NK-92 treated with Interleukin-12 subunit alpha and Interleukin-12 subunit beta, amount 100 ng/mL, for 24 hours (cell line): ENCODE results near the gene SSX2.
"Not testable (repeated sequence)": the region's sequence is repeated elsewhere in the genome, so short reads cannot be mapped to it uniquely, and the experiment has no call there.

ENCODE experiments used
- DNase-seq: peaks from one replicate; lab custom pipeline; 2025; lab: John Stamatoyannopoulos, UW

SSX2 gene

GRCh38 chrX:52707078-52707477 lies at the start of gene SSX2:
SSX2 (minus strand) TSS chrX:52707178; CDS start chrX:52705749, 1,429 bp downstream.
- DNase-seq, result not testable (repeated sequence)

DNA sequence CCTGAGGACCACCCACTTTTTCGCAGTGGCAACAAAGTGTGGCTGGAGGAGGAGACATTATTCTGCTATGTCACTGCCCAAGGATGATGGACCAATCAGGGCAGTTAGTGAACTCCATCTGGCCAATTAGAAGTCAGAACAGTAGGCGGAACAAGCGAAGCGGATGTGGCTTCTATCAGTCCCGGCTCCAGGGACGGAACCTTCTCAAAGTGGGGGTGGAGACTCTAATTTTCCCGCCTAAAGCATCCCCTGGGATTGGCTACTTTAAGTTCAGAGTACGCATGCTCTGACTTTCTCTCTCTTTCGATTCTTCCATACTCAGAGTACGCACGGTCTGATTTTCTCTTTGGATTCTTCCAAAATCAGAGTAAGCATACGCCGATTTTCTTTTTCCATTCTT lies 44.0 kb upstream of the SSX2 start, which contains the start of gene SSX2B:
Gene SSX2B (plus strand): TSS at position 301 of the 400 bp plus-strand sequence. CDS start 1,429 bp downstream, outside the sequence.
- not testable (repeated sequence) for DNase-seq

DNA sequence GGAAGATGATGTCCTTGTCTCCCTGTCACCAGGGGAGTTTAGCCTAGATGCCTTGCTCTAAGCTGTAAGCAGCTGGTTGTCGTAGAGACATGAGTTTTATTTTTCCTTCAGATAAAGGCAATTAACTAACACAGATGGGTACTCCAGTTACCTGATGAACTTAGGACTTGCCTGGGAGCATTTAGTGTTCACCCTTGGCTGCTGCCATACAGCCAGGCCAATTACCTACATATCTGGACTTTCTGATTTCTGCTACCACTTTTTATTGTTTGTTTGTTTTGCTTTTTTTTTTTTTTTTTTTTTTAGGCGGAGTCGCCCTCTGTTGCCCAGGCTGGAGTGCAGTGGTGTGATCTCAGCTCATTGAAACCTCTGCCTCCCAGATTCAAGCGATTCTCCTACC lies 14.9 kb downstream of the SSX2 start:
- not testable (repeated sequence) for DNase-seq

- not testable (repeated sequence) for DNase-seq
These were observed 44.8 kb downstream of the SSX2 start for GRCh38 chrX:52662218-52662617.

- DNase-seq, result not testable (repeated sequence)
These were observed 51.5 kb downstream of the SSX2 start for GRCh38 chrX:52655475-52655874.

DNA sequence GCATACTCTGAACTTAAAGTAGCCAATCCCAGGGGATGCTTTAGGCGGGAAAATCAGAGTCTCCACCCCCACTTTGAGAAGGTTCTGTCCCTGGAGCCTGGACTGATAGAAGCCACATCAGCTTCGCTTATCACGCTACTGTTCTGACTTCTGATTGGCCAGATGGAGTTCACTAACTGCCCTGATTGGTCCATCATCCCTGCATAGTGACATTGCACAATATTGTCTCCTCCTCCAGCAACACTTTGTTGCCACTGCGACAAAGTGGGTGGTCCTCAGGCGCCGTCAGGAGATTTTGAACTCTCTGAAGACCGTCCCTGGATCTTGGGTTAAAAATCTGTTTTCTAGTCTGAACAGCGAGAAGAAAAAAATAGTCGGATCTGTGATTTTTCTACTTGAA lies 52.2 kb downstream of the SSX2 start, which contains the start of gene SSX7:
Gene SSX7 (minus strand): TSS at position 101 of the 400 bp plus-strand sequence. CDS start 1,428 bp downstream, outside the sequence.
- DNase-seq, result not testable (repeated sequence)

GRCh38 chrX:52650676-52651075 lies 56.3 kb downstream of the SSX2 start:
- not testable (repeated sequence) for DNase-seq

DNA sequence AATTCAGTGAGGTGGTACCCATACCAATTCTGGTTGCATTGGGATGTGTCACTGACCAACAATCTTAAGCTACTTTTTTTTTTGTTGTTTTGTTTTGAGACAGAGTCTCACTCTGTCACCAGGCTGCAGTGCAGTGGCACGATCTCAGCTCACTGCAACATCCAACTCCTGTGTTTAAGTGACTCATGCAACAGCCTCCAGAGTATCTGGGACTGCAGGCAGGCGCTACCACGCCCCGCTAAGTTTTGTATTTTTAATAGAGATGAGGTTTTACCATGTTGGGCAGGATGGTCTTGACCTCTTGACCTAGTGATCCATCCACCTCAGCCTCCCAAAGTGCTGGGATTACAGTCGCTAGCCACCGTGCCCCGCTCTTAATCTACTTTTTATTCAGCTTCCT lies 58.0 kb downstream of the SSX2 start:
- DNase-seq, result not testable (repeated sequence)
